Lung (tissue), 12 donors: Measurements from ENCODE around the gene HM13. TPM values are rescaled to one million over a fixed set of nuclear protein-coding genes. Genes with fewer than 3 reads are reported as not detected.

Experiments used
- ATAC-seq: fragments of 200-7000 bp; cut with Tn5 transposase; one replicate; pipeline ENCODE4 v1.9.1; 2020; ENCODE audit warnings: moderate number of reproducible peaks; ENCODE audit not compliant: insufficient read depth, low FRiP score
- DNase-seq, 3 donors: peaks; one replicate each; pipeline ENCODE4 v3.0.0-alpha.2; 2013 to 2017
- H3K27ac ChIP-seq, 2 donors: one replicate each; pipeline ENCODE4 v1.5.1; 2013; ENCODE audit warnings: mild to moderate bottlenecking in 2 of 2, moderate library complexity in 2 of 2, control low read depth in 1 of 2, inconsistent platforms in 1 of 2, low read depth in 1 of 2, low read length in 1 of 2
- H3K27me3 ChIP-seq, 3 donors: one replicate each; pipeline ENCODE4 v1.5.1; 2013; ENCODE audit warnings: low read length in 2 of 3; ENCODE audit not compliant: control insufficient read depth in 3 of 3, insufficient read depth in 3 of 3
- H3K36me3 ChIP-seq, 4 donors: one replicate each; pipeline ENCODE4 v1.5.1; 2013; ENCODE audit warnings: low read length in 4 of 4, mild to moderate bottlenecking in 1 of 4, moderate library complexity in 1 of 4; ENCODE audit not compliant: control insufficient read depth in 4 of 4, insufficient read depth in 4 of 4
- H3K4me1 ChIP-seq, 5 donors: one replicate each; pipeline ENCODE4 v1.5.1; 2013; ENCODE audit warnings: low read length in 5 of 5, mild to moderate bottlenecking in 2 of 5, moderate library complexity in 1 of 5; ENCODE audit not compliant: control insufficient read depth in 5 of 5, insufficient read depth in 5 of 5
- H3K4me3 ChIP-seq: one replicate; pipeline ENCODE4 v1.5.1; 2013; ENCODE audit warnings: mild to moderate bottlenecking, control low read depth, moderate library complexity
- H3K9ac ChIP-seq, 2 donors: one replicate each; pipeline ENCODE4 v1.5.1; 2013; ENCODE audit warnings: low read length in 2 of 2, control low read depth in 1 of 2; ENCODE audit not compliant: insufficient read depth in 1 of 2
- H3K9me3 ChIP-seq, 4 donors: one replicate each; pipeline ENCODE4 v1.5.1; 2013; ENCODE audit warnings: low read length in 3 of 4, mild to moderate bottlenecking in 1 of 4, moderate library complexity in 1 of 4; ENCODE audit not compliant: control insufficient read depth in 4 of 4, insufficient read depth in 3 of 4
- WGBS, 2 donors: extraction: QIAGEN DNeasy Blood & Tissue Kit; methylation state at CpG; one replicate each; pipeline ENCODE4 v1.1.7; 2013; 5-methylcytosine and 5-hydroxymethylcytosine counted together
- polyA plus RNA-seq, 2 donors: library from polyadenylated mRNA; stranded (reverse); fragments of 200-250 nt; gene quantifications; one replicate each; pipeline ENCODE4 v1.2.1, GENCODE V29; 2013
- total RNA-seq, 2 donors: library from RNA; depleted of rRNA in 1 of 2; stranded (reverse); fragments of >200 nt in 1 of 2; gene quantifications; one replicate each; pipeline ENCODE4 v1.2.1, GENCODE V29; 2014 to 2021
- TF ChIP-seq, protein P1 (sequence below): IDR thresholded peaks from 2 replicates; pipeline ENCODE4 v1.5.1; 2012; ENCODE audit warnings: mild to moderate bottlenecking; ENCODE audit errors: control extremely low read depth, extremely low read depth
- donor health status: control.
- donor health status: control.
- donor health status: Bipolar disorder and iron deficiency.
- donor health status: healthy.
- donor health status: DM: yes; HTN: yes; CAD: no.

Gene HM13
- total and polyA plus RNA-seq, 4 donors, result 53.5 to 249 (median 205) TPM

DNA sequence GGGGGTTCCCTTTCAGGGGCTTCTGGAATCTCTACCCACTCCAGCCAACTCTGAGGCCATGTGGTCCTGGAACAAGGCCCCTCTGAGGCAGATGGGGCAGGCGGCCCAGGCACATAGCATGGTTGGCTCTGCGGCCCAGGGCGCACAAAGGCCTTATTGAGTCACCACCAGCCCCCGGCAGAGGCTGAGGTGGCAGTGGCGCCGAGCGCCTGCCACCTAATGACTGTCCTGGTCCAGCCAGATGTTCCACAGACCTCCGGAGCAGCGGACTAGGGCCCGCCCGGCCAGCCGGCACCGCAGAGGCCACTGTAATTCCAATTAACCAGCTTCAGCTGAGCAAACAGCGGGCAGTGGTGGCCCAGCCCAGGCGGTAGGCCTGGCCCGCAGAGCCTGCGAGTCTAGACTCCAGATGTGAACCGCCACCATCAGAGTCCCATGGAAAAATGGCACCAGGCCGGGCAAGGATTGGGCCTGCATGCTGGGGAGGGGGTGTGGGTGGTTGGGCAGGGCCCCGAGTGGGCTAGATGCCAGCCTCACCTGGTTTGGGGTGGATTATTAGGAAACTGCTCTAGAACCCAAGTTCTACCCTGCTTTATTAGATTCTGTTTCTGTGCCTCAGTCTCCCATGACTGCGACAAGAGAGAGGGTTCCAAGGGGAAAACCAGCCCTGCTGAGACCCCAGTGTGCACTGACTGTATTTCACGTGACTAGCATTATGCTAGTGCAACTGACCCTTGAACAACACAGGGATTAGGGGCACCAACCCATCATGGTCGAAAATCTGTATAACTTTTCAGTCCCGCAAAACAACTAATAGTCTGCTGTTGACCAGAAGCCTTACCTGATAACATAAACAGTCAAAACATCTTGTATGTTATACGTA is 56.7 kb downstream of the HM13 start:
- TF ChIP-seq, protein P1, sequence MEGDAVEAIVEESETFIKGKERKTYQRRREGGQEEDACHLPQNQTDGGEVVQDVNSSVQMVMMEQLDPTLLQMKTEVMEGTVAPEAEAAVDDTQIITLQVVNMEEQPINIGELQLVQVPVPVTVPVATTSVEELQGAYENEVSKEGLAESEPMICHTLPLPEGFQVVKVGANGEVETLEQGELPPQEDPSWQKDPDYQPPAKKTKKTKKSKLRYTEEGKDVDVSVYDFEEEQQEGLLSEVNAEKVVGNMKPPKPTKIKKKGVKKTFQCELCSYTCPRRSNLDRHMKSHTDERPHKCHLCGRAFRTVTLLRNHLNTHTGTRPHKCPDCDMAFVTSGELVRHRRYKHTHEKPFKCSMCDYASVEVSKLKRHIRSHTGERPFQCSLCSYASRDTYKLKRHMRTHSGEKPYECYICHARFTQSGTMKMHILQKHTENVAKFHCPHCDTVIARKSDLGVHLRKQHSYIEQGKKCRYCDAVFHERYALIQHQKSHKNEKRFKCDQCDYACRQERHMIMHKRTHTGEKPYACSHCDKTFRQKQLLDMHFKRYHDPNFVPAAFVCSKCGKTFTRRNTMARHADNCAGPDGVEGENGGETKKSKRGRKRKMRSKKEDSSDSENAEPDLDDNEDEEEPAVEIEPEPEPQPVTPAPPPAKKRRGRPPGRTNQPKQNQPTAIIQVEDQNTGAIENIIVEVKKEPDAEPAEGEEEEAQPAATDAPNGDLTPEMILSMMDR, result no peak
- no peak overlapping the region for H3K4me3 ChIP-seq
- ATAC-seq, result no peak
- no peaks in the 10 kb centered on the region for H3K27me3 ChIP-seq
- peaks cover 0 to 26% (median 3%) of the 10 kb centered on the region in 4 donors for H3K36me3 ChIP-seq
- H3K27ac ChIP-seq, result peak overlapping the region; percentile 24 to 64
- peaks cover 0 to 35% (median 12%) of the 10 kb centered on the region in 5 donors for H3K4me1 ChIP-seq
- 93 to 95% methylated on average over 24 to 25 of the region's 25 CpGs for WGBS, 2 donors
- no peak for DNase-seq
- no peaks in the 10 kb centered on the region for H3K9me3 ChIP-seq
- H3K9ac ChIP-seq, result no peak overlapping the region

DNA sequence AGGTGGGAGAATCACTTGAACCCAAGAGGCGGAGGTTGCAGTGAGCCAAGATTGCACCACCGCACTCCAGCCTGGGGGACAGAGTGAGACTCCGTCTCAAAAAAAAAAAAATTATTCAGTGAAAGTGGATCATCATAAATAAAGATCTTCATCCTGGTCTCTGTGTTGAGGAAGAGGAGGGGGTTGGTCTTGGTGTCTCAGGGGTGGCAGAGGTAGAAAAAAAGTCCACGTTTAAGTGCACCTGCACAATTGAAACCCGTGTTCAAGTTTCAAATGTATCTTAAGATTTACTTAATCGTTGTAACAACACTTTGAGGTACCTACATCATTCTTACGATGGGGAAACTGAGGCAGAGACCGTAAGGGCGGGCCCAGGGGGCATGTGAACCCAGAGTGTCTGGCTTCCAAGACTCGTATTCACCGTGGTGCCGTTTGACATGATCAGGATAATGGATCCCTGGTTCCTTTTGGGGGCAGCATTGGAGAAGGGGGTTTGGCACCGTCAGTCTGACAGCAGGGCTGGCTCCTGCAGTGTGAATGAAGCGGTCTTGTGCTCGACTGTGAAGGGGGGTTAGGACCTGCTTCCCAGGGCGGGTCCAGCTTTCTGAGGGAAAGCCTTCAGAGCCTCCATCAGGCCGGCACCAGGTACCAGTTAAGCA is 57.9 kb downstream of the HM13 start:
- ATAC-seq, result no peak
- TF ChIP-seq, protein P1, result no peak
- Histone ChIP-seq H3K9ac (peak overlapping the region; percentile 26 to 87), H3K27ac (peak overlapping the region; percentile 73 to 97), H3K4me1 (peaks cover 0 to 35% (median 12%) of the 10 kb centered on the region in 5 donors), H3K36me3 (peaks cover 0 to 19% (median 0%) of the 10 kb centered on the region in 4 donors), H3K9me3 (no peaks in the 10 kb centered on the region), H3K4me3 (no peak overlapping the region), H3K27me3 (no peaks in the 10 kb centered on the region)
- WGBS, 2 donors, result 20 to 24% methylated on average over 17 of the region's 17 CpGs
- DNase-seq, result no peak

DNA sequence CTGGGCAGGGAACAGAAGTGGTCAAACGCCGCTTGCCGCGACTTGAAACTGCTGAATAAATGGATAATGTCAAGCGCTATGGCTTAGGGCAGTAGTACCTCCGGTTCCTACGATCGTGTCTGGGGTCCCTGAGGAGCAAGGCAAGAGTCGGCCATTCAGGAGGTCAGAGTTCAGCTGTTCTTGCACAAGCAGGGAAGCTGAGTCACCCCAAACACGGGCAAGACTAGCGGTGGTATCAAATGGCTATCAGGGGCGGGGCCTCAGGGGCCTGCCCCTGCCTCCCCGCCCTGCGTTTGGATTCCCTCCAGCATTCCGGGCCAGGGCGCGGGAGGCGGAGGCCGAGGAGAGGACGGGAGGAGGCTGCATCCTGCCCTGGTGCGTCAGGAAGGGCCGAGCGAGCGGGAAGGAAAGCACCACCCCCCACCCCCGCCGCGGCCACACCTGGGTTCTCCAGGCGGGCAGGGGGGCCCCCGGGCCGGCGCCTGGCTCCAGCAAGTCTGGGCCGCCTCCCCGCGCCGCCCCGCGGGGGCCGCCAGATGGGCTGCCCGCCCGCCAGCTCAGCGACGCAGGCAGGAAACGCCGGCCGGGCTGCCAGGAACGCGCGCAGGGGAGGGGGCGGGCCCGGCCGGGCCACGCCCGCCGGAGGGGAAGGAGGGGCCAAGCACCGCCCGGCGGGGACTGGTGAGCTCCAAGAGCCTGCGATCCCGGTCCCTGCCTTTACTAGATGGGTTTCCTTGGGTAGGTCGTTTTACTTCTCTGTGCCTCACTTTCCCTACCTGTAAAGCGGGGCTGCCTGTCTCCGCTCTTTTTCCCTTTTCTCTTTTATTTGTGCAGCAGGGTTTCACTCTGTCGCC is 58.7 kb downstream of the HM13 start:
- peak overlapping the region; percentile 26 to 87 for H3K9ac ChIP-seq
- no peaks in the 10 kb centered on the region for H3K9me3 ChIP-seq
- peak overlapping the region; percentile 46 for H3K4me3 ChIP-seq
- no peaks in the 10 kb centered on the region for H3K27me3 ChIP-seq
- peaks cover 0 to 35% (median 12%) of the 10 kb centered on the region in 5 donors for H3K4me1 ChIP-seq
- TF ChIP-seq, protein P1, result no peak
- peak overlapping the region; percentile 91 to 97 for H3K27ac ChIP-seq
- peaks cover 0 to 18% (median 0%) of the 10 kb centered on the region in 4 donors for H3K36me3 ChIP-seq
- DNase-seq (peak; percentile 97 to 98 (median 98)), ATAC-seq (peak; percentile 89)
- 0 to 1% methylated on average over 40 to 63 of the region's 63 CpGs for WGBS, 2 donors
